Loucy (cell line): ENCODE results near the gene CCDC43.

Experiments
- H2AFZ ChIP-seq: fragments of 200-600 bp; sonication (generic); 2 replicates; pipeline ENCODE4 v1.6.0; 2016; ENCODE audit warnings: antibody characterized with exemption, mild to moderate bottlenecking, low read length, moderate library complexity
- H3F3A ChIP-seq: fragments of 200-600 bp; 2 replicates; pipeline ENCODE4 v1.6.0; 2016; ENCODE audit warnings: antibody characterized with exemption, low read depth, mild to moderate bottlenecking
- H3K27me3 ChIP-seq: fragments of 200-600 bp; sonication (generic); 2 replicates; pipeline ENCODE4 v1.6.1; 2014; ENCODE audit warnings: low read length, mild to moderate bottlenecking; ENCODE audit not compliant: insufficient read depth, poor library complexity, severe bottlenecking
- H3K36me3 ChIP-seq: fragments of 200-600 bp; sonication (generic); 2 replicates; pipeline ENCODE4 v1.6.1; 2016; ENCODE audit warnings: low read length; ENCODE audit not compliant: insufficient read depth
- H3K4me1 ChIP-seq: fragments of 200-600 bp; sonication (generic); 2 replicates; pipeline ENCODE4 v1.5.1; 2014; ENCODE audit warnings: low read length, mild to moderate bottlenecking; ENCODE audit not compliant: insufficient read depth, poor library complexity, severe bottlenecking
- H3K4me2 ChIP-seq: fragments of 200-600 bp; sonication (generic); 2 replicates; pipeline ENCODE4 v1.6.0; 2014; ENCODE audit warnings: antibody characterized with exemption, low read length, low read depth, mild to moderate bottlenecking; ENCODE audit not compliant: poor library complexity, severe bottlenecking
- H3K4me3 ChIP-seq: fragments of 200-600 bp; sonication (generic); 2 replicates; pipeline ENCODE4 v1.5.1; 2014; ENCODE audit warnings: low read length, mild to moderate bottlenecking, mixed read lengths; ENCODE audit not compliant: poor library complexity, severe bottlenecking
- H3K79me2 ChIP-seq: fragments of 200-600 bp; sonication (generic); 2 replicates; pipeline ENCODE4 v1.6.1; 2014; ENCODE audit warnings: low read length; ENCODE audit not compliant: insufficient read depth
- H3K9ac ChIP-seq: fragments of 200-600 bp; sonication (generic); 2 replicates; pipeline ENCODE4 v1.6.0; 2014; ENCODE audit warnings: mild to moderate bottlenecking, low read depth, low read length, moderate library complexity; ENCODE audit not compliant: poor library complexity, severe bottlenecking
- H3K9me2 ChIP-seq: fragments of 200-600 bp; sonication (generic); replicated peaks from 2 replicates; pipeline ENCODE4 v1.6.1; 2016; ENCODE audit warnings: low read depth, low read length, mixed read lengths
- H3K9me3 ChIP-seq: fragments of 200-600 bp; sonication (generic); 2 replicates; pipeline ENCODE4 v1.6.1; 2014; ENCODE audit warnings: mild to moderate bottlenecking, antibody characterized with exemption, low read length, low read depth; ENCODE audit not compliant: insufficient read depth
- H4K20me1 ChIP-seq: fragments of 200-600 bp; sonication (generic); 2 replicates; pipeline ENCODE4 v1.6.0; 2014; ENCODE audit warnings: antibody characterized with exemption, low read length, mild to moderate bottlenecking; ENCODE audit not compliant: insufficient read depth, poor library complexity, severe bottlenecking
- EZH2phosphoT487 ChIP-seq: fragments of 200-600 bp; IDR thresholded peaks from 2 replicates; pipeline ENCODE4 v1.6.1; 2018; ENCODE audit warnings: antibody characterized with exemption, mild to moderate bottlenecking, moderate library complexity, borderline replicate concordance
- TF ChIP-seq, protein P1 (sequence below): fragments of 200-600 bp; sonication (generic); conservative IDR thresholded peaks from 2 replicates; pipeline ENCODE4 v1.5.1; 2014; ENCODE audit warnings: mild to moderate bottlenecking, antibody characterized with exemption, low read length

CCDC43 gene

DNA sequence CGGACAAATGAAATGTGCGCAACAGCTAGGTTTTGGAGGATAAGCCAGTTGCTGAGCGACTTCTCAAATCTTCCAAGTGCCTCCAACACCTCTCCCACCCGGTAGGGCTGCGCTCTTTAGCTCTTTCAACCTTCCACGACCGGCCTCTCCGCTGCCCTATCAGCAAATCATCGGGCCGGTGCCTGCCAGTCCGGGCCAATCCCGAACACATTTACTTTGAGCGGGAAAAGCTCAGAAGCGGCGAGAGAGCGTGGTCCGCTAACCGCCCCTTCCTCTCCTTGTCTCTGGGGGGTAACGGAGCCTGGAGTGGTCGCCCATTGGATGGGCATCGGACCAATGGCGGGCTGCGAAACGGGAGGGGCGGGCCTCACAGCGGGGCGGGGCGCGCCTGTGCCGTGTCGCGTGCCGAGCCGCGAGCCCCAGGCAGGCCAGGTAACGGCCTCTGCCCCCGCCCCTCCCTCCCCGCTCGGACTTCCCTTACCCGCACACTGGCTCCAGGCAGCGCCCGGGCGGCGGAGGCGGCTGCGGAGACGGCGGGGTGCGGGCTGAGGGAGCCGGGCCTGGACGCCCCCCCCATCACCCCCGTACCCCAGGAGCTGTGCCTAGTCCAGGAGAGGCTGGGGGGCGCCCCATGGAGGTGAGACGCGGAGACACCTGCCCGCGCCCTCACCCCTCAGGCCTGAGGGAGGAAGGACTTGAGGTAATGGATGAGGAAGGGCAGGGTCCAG is 33.4 kb downstream of the CCDC43 start, which contains the start of gene MEIOC:
TSS of gene MEIOC (plus strand) at position 486 of the 728 bp plus-strand sequence. CDS start at position 632, 146 bp downstream.
- Histone ChIP-seq H4K20me1 (no peaks in the 10 kb centered on the region), H3K4me2 (no peak within 1 kb of the TSS), H3K27me3 (no peaks in the 10 kb centered on the region), H3K79me2 (no peaks in the 10 kb centered on the region), H3K4me1 (no peaks in the 10 kb centered on the region), H3K4me3 (no peak within 1 kb of the TSS), H3K9me3 (no peaks in the 10 kb centered on the region), H3K9ac (no peak within 1 kb of the TSS), H3F3A (no peaks in the 10 kb centered on the region), H3K36me3 (no peaks in the 10 kb centered on the region), H3K9me2 (no peaks in the 10 kb centered on the region), H2AFZ (no peak within 1 kb of the TSS)
- no peak for TF ChIP-seq EZH2phosphoT487
- TF ChIP-seq, protein P1, sequence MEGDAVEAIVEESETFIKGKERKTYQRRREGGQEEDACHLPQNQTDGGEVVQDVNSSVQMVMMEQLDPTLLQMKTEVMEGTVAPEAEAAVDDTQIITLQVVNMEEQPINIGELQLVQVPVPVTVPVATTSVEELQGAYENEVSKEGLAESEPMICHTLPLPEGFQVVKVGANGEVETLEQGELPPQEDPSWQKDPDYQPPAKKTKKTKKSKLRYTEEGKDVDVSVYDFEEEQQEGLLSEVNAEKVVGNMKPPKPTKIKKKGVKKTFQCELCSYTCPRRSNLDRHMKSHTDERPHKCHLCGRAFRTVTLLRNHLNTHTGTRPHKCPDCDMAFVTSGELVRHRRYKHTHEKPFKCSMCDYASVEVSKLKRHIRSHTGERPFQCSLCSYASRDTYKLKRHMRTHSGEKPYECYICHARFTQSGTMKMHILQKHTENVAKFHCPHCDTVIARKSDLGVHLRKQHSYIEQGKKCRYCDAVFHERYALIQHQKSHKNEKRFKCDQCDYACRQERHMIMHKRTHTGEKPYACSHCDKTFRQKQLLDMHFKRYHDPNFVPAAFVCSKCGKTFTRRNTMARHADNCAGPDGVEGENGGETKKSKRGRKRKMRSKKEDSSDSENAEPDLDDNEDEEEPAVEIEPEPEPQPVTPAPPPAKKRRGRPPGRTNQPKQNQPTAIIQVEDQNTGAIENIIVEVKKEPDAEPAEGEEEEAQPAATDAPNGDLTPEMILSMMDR: no peak

DNA sequence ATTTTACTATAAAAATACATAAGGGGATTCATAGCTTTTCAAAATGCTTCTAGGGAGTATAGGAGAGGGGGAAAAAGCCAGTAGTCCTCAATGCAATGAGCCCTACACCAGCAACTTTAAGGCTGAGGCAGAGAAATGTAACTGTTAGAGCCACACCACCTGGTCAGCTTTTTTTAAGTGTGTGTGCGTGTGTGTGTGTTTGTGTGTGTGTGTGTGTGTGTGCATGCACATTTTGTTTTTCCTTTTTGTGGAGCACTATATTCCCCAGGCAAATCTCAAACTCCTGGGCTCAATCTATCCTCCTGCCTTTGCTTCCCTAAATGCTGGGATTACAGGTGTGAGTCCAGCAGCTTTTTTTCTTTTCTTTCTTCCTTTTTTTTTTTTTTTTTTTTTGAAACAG is 35.6 kb downstream of the CCDC43 start:
- TF ChIP-seq EZH2phosphoT487: no peak
- TF ChIP-seq, protein P1: no peak
- no peaks in the 10 kb centered on the region for H4K20me1 ChIP-seq
- H3F3A ChIP-seq: no peaks in the 10 kb centered on the region
- no peak overlapping the region for H2AFZ ChIP-seq
- H3K36me3 ChIP-seq: no peaks in the 10 kb centered on the region
- no peak overlapping the region for H3K4me3 ChIP-seq
- no peaks in the 10 kb centered on the region for H3K9me3 ChIP-seq
- no peak overlapping the region for H3K9ac ChIP-seq
- no peaks in the 10 kb centered on the region for H3K9me2 ChIP-seq
- no peaks in the 10 kb centered on the region for H3K79me2 ChIP-seq
- H3K4me1 ChIP-seq: no peaks in the 10 kb centered on the region
- no peaks in the 10 kb centered on the region for H3K27me3 ChIP-seq
- no peak overlapping the region for H3K4me2 ChIP-seq

GRCh38 chr17:44653384-44653783 is 36.2 kb downstream of the CCDC43 start:
- Histone ChIP-seq H3K36me3 (no peaks in the 10 kb centered on the region), H3K4me2 (no peak overlapping the region), H2AFZ (no peak overlapping the region), H3F3A (no peaks in the 10 kb centered on the region), H3K79me2 (no peaks in the 10 kb centered on the region), H3K9ac (no peak overlapping the region), H3K27me3 (no peaks in the 10 kb centered on the region), H4K20me1 (no peaks in the 10 kb centered on the region), H3K9me3 (no peaks in the 10 kb centered on the region), H3K4me1 (no peaks in the 10 kb centered on the region), H3K4me3 (no peak overlapping the region), H3K9me2 (no peaks in the 10 kb centered on the region)
- TF ChIP-seq EZH2phosphoT487: no peak
- TF ChIP-seq, protein P1: no peak
